ENCODE data around the gene KLRC1. TPM values are rescaled to one million over a fixed set of nuclear protein-coding genes. Genes with fewer than 3 reads are reported as not detected.
"Not testable (repeated sequence)": the region's sequence is repeated elsewhere in the genome, so short reads cannot be mapped to it uniquely, and the experiment has no call there.

Gene KLRC1
- total RNA-seq, 2 donors from 2014 or later: 0.59 TPM; not detected in 1

DNA sequence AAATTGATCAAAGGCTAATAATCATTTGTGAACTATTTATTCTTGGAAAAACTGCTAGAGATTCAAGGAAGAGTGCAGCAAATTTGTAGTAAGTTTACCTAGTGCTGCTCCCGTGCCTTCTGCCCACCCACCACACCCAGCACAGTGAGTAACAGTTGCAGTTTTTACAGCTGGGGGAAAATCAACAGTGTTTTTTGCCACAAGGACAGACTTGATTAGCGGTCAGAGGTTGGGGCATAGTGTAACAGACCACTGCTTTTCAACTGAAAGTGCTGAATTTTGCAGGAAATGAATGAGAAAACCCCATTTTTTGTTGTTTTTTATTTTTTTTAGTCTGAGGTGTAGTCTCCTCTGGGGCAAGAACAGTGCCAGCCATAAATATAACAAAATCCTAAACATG is 55.9 kb downstream of the KLRC1 start:
- DNase-seq (ENCODE audit: low spot score): no peak
- no peak overlapping the region for H3K4me3 ChIP-seq
- 66% methylated on average over 2 of the region's 2 CpGs for WGBS
- TF ChIP-seq, protein P1, sequence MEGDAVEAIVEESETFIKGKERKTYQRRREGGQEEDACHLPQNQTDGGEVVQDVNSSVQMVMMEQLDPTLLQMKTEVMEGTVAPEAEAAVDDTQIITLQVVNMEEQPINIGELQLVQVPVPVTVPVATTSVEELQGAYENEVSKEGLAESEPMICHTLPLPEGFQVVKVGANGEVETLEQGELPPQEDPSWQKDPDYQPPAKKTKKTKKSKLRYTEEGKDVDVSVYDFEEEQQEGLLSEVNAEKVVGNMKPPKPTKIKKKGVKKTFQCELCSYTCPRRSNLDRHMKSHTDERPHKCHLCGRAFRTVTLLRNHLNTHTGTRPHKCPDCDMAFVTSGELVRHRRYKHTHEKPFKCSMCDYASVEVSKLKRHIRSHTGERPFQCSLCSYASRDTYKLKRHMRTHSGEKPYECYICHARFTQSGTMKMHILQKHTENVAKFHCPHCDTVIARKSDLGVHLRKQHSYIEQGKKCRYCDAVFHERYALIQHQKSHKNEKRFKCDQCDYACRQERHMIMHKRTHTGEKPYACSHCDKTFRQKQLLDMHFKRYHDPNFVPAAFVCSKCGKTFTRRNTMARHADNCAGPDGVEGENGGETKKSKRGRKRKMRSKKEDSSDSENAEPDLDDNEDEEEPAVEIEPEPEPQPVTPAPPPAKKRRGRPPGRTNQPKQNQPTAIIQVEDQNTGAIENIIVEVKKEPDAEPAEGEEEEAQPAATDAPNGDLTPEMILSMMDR (IDR thresholded peaks at IDR 0.05): no peak
- TF ChIP-seq POLR2AphosphoS5 (IDR thresholded peaks at IDR 0.05) (no peak), POLR2A (IDR thresholded peaks at IDR 0.05) (no peak)
- no peaks in the 10 kb centered on the region for H3K9me3 ChIP-seq
- H3K27ac ChIP-seq: no peak overlapping the region
- intact Hi-C loops (cut with DNase I): no loop called here
- no peaks in the 10 kb centered on the region for H3K36me3 ChIP-seq
- H3K27me3 ChIP-seq (replicated peaks; ENCODE audit: insufficient read depth): no peaks in the 10 kb centered on the region
- H3K4me1 ChIP-seq (replicated peaks): peaks cover 4% of the 10 kb centered on the region

DNA sequence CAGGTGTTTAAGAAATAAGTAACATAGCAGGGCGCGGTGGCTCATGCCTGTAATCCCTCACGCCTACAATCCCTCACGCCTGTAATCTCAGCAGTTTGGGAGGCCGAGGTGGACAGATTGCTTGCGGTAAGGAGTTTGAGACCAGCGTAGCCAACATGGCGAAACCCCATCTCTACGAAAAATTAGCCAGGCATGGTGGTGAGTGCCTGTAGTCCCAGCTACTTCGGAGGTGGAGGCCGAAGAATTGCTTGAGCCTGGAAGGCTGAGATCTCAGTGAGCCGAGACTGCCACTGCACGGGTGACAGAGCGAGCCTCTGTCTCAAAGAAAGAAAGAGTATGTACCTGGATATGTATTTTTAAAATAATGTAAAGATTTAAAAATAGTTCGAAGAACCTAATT is 57.0 kb downstream of the KLRC1 start:
- WGBS: 90% methylated on average over 15 of the region's 15 CpGs
- H3K27me3 ChIP-seq (replicated peaks; ENCODE audit: insufficient read depth); DNase-seq (ENCODE audit: low spot score); H3K4me1 ChIP-seq (replicated peaks); H3K36me3 ChIP-seq; H3K9me3 ChIP-seq; H3K4me3 ChIP-seq; intact Hi-C loops (cut with DNase I): not testable (repeated sequence)
- H3K27ac ChIP-seq: peak overlapping the region; percentile 71 to 77

Other genes starting within 250 kb of the KLRC1 start
- gene GABARAPL1, start 240.5 kb downstream of the KLRC1 start, total RNA-seq: 10 to 100 TPM; 78.2 to 95.9 TPM
- gene KLRD1, start 145.5 kb downstream of the KLRC1 start, total RNA-seq: under 1 TPM; 0.32 to 0.40 TPM
- gene KLRK1, start 63.3 kb downstream of the KLRC1 start, total RNA-seq: 1 to 10 TPM in 1 of 2 donors, under 1 TPM in 1; 0.59 to 2.8 TPM
- gene KLRC4, start 43.6 kb downstream of the KLRC1 start, total RNA-seq: under 1 TPM in 1 of 2 donors, not detected in 1; 0.96 TPM
- gene KLRC3, start 32.8 kb downstream of the KLRC1 start, total RNA-seq: not detected
- under 1 TPM in 1 of 2 donors, not detected in 1; 0.27 TPM for gene KLRC2, start 17.4 kb downstream of the KLRC1 start, total RNA-seq
- 1 to 10 TPM in 1 of 2 donors, under 1 TPM in 1; 0.36 to 1.1 TPM for gene EIF2S3B, start 52.5 kb upstream of the KLRC1 start, total RNA-seq
- 10 to 100 TPM; 24.2 to 24.8 TPM for gene MAGOHB, start 160.2 kb upstream of the KLRC1 start, total RNA-seq
- 10 to 100 TPM in 1 of 2 donors, 1 to 10 TPM in 1; 9.5 to 39.7 TPM for gene STYK1, start 220.7 kb upstream of the KLRC1 start, total RNA-seq

Data from prostate gland (tissue), 2 donors.